ENCODE results near the gene SCFD2.
"Not testable (repeated sequence)": the region's sequence is repeated elsewhere in the genome, so short reads cannot be mapped to it uniquely, and the experiment has no call there.

Gene SCFD2

GRCh38 chr4:52841682-52842456 lies 524.0 kb downstream of the SCFD2 start:
- DNase-seq (ENCODE audit: extremely low read depth in 1 of 2, low read depth in 1 of 2): no peak

GRCh38 chr4:52840531-52841370 lies 525.1 kb downstream of the SCFD2 start:
- no peak for DNase-seq (ENCODE audit: extremely low read depth in 1 of 2, low read depth in 1 of 2)

GRCh38 chr4:52838729-52839586 lies 526.9 kb downstream of the SCFD2 start:
- no peak for DNase-seq (ENCODE audit: extremely low read depth in 1 of 2, low read depth in 1 of 2)

- no peak for DNase-seq (ENCODE audit: extremely low read depth in 1 of 2, low read depth in 1 of 2)
Measured at GRCh38 chr4:52837716-52838558, 527.9 kb downstream of the SCFD2 start.

GRCh38 chr4:52836678-52837077 lies 529.2 kb downstream of the SCFD2 start:
- no peak for DNase-seq (ENCODE audit: extremely low read depth in 1 of 2, low read depth in 1 of 2)

- no peak for DNase-seq (ENCODE audit: extremely low read depth in 1 of 2, low read depth in 1 of 2)
Measured at GRCh38 chr4:52836120-52836519, 529.7 kb downstream of the SCFD2 start.

- not testable (repeated sequence) for DNase-seq (ENCODE audit: extremely low read depth in 1 of 2, low read depth in 1 of 2)
Measured at GRCh38 chr4:52834641-52835456, 531.0 kb downstream of the SCFD2 start.

GRCh38 chr4:52833941-52834525 lies 531.8 kb downstream of the SCFD2 start:
- DNase-seq (ENCODE audit: extremely low read depth in 1 of 2, low read depth in 1 of 2): no peak

- no peak for DNase-seq (ENCODE audit: extremely low read depth in 1 of 2, low read depth in 1 of 2)
Measured at GRCh38 chr4:52825460-52826090, 540.3 kb downstream of the SCFD2 start.

- no peak for DNase-seq (ENCODE audit: extremely low read depth in 1 of 2, low read depth in 1 of 2)
Measured at GRCh38 chr4:52824603-52825459, 541.0 kb downstream of the SCFD2 start.

- DNase-seq (ENCODE audit: extremely low read depth in 1 of 2, low read depth in 1 of 2): no peak
Measured at GRCh38 chr4:52824270-52824602, 541.6 kb downstream of the SCFD2 start.

- no peak for DNase-seq (ENCODE audit: extremely low read depth in 1 of 2, low read depth in 1 of 2)
Measured at GRCh38 chr4:52823702-52824092, 542.2 kb downstream of the SCFD2 start.
